HG02852 (cell line): ENCODE data around the gene TBC1D8.

Experiments
- ATAC-seq: cut with Tn5 transposase; IDR thresholded peaks from one replicate; pipeline ENCODE4 v1.9.1; 2021; ENCODE audit warnings: mild to moderate bottlenecking, moderate library complexity; ENCODE audit not compliant: unreplicated experiment

Gene TBC1D8

GRCh38 chr2:101004620-101005325, 146.4 kb downstream of the TBC1D8 start:
- ATAC-seq: no peak

- no peak for ATAC-seq
Observed at GRCh38 chr2:101003278-101003775, 147.9 kb downstream of the TBC1D8 start.

- no peak for ATAC-seq
Observed at GRCh38 chr2:101002562-101003277, 148.5 kb downstream of the TBC1D8 start.

GRCh38 chr2:101001691-101002561, 149.3 kb downstream of the TBC1D8 start, which contains the start of gene RPL31:
Gene RPL31, plus strand, starts transcription at chr2:101002289. Its CDS starts 413 bp downstream, at chr2:101002702.
- peak; percentile 95 for ATAC-seq

DNA sequence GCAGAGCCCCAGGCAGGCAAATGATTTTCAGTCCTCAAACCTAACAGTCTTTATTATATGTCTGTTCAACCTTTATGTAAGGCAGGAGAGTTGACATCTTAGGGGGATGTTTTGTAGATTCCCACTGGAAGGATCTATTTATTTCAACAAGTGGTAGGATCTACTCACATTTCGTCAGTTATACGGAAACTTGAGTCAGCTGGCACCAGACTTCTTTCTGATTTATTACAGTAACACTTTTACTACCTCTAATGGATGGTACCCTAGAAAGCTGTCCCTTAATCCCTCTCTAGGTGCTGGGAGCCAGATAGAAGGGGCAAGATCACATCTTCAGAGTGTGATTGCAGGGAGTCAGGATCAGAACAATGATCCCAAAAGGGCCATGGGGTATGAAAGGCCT, 151.2 kb downstream of the TBC1D8 start:
- ATAC-seq: no peak

GRCh38 chr2:100998235-100998573, 153.0 kb downstream of the TBC1D8 start:
- ATAC-seq: no peak

DNA sequence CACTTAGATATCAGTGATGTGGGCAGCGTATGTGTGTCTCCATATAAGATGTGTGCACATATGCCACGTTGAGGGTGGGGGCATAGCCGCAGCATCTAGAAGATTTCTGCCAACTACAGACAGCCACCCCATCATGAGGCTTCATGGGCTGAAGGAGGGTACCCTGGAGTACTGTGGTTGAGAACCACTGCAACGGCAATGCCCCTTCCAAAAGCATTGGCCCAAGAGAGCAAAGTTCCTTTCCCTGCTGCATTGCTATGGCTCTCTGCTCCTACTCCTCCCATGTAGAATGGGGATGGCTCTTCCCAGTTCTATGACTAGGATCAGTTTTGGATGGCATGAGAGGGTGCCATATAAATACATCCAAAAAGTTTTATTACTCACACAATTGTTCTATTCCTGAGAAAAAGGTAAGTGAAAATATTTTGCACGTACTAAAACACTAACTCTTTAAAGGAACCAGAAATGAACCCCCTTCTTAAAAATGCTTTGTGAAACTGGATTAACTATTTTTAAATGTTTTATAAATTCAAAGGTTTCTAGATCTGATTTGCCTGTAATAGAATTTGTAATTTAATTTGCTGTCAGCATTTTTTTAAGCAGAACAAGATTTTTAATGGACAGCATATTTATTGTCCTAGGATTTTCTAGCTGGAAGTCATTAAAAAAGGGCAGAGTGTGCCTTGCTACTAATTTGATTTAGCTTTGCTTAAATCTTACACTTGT, 153.5 kb downstream of the TBC1D8 start:
- ATAC-seq: no peak

- ATAC-seq: no peak
Observed at GRCh38 chr2:100995309-100996075, 155.7 kb downstream of the TBC1D8 start.

DNA sequence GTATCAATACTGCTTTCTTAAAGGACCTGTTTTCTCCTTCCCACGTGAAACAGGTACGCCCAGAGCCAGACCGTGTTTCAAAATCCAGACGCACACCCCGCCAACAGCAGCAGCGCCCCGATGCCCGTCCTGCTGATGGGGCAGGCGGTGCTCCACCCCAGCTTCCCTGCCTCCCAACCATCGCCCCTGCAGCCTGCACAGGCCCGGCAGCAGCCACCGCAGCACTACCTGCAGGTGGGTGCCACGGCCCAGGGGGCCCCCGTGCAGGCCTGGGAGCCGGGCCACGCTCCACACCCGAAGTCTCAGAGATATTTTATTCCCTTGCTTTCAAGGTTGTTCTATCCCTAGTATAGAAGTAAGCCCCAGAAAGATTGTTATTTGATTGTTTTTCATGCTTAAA, 157.9 kb downstream of the TBC1D8 start:
- no peak for ATAC-seq

DNA sequence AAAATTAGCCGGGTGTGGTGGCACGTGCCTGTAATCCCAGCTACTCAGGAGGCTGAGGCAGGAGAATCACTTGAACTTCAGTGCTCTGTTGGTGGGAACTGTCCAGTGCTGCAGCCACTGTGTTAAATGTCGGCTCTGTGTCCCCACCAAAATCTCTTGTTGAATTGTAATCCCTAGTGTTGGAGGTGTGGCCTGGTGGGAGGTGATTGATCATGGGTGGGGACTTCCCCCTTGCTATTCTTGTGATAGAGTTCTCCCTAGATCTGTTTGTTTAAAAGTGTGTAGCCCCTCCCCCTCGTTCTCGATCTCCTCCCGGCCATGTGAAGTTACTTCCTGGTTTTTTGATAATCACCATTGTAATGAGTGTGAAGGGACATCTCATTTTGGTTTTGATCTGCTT, 158.9 kb downstream of the TBC1D8 start:
- no peak for ATAC-seq

DNA sequence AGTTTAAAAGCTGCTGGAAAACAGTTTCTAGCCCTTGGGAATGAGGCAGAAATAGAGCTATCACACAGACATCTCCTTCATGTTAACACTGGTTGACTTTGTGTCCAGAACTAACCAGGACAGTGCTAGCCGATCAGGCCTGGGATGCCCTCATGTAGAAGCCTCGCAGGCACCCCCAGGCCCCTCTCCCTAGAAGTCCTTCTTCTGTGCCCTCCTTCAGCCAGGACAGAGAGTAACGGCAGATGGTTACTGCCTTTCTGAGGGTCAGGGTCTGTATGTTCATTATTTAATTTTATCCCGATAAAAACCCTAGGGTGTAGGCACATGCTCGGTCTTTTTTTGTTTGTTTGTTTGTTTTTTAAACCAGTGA, 159.8 kb downstream of the TBC1D8 start:
- no peak for ATAC-seq

- no peak for ATAC-seq
Observed at GRCh38 chr2:100990650-100991403, 160.4 kb downstream of the TBC1D8 start.

- no peak for ATAC-seq
Observed at GRCh38 chr2:100990166-100990565, 161.0 kb downstream of the TBC1D8 start.

- ATAC-seq: no peak
Observed at GRCh38 chr2:100989666-100990065, 161.5 kb downstream of the TBC1D8 start.

DNA sequence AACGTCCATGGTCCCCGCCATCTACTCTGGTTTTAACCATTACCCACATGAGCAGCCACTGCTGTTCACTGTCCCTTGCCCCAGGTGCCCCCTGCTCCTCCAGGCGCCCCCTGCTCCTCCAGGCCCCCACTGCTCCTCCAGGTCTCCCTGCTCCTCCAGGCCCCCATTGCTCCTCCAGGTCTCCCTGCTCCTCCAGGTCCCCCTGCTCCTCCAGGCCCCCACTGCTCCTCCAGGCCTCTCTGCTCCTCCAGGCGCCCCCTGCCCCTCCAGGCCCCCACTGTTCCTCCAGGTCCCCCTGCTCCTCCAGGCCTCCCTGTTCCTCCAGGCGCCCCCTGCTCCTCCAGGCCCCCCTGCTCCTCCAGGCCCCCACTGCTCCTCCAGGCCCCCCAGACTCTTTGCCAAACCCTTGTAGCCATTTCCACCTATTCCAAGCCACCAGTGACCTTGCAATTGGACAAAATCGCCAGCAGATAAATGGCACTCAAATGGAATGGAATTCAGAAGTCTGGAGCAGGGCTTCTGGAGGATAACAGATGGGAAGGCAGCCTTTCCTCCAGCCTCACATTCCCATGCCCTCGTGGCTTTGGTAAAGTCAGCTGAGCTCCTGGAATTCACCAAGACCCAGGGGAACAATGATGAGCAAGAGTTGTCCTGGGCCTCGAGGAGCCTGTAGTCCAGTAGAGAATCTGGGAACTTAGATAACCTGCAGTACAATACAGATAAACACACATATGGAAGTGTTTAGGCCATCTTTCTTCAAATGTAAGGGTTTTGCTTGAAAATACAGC, 162.4 kb downstream of the TBC1D8 start:
- ATAC-seq: no peak

DNA sequence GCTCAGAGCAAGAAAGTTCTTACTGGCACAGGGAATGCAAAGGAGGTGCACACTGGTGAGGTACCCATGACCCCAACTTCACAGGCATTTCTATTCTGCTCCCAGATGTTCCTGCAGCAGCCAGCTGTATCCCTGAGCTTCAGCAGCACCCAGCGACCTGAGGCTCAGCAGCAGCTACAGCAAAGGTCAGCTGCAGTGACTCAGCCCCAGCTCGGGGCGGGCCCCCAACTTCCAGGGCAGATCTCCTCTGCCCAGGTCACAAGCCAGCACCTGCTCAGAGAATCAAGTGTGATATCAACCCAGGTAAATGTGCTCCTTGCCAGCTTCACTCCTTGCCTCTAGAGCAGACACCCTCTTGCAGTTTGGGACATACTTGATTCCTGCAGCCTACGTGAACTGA, 163.2 kb downstream of the TBC1D8 start:
- ATAC-seq: no peak

DNA sequence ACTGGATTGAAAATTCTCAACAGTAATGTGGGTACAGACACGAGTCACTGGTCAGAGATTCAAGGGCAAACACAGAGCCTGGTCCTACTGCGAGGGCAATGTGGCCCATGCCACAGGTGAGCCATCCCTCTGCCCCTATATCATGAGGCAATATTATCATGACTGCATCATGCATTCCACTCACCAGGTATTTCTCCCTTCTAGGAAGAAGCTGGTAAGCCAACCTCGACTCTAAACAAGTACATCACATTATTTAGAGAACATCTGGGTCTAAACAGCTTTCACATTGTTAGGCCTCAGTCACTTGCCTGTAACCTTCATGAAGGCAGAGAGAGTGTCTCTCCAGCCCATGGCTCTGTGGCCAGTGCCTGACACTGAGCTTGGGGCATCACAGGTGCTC, 163.6 kb downstream of the TBC1D8 start:
- ATAC-seq: no peak

GRCh38 chr2:100986157-100986556, 165.0 kb downstream of the TBC1D8 start:
- ATAC-seq: no peak

- no peak for ATAC-seq
Observed at GRCh38 chr2:100984892-100985307, 166.3 kb downstream of the TBC1D8 start.
